Activated CD8-positive, alpha-beta memory T cell treated with anti-CD3 and anti-CD28 coated beads for 4 hours (primary cell): ENCODE results near the gene CHKA.
A peak's percentile ranks its signal among the peaks of the same experiment; 100 is the strongest.

ENCODE experiments used
- DNase-seq, 2 donors: peaks; one replicate each; pipeline ENCODE4 v3.0.0-alpha.2; 2020; ENCODE audit warnings: low read depth in 2 of 2

The CHKA gene

GRCh38 chr11:68044898-68045351 is 76.3 kb downstream of the CHKA start:
- no peak for DNase-seq

- DNase-seq: no peak
These were observed 76.9 kb downstream of the CHKA start for GRCh38 chr11:68044145-68044813.

- no peak for DNase-seq
These were observed 77.6 kb downstream of the CHKA start for GRCh38 chr11:68043349-68044144.

GRCh38 chr11:68043029-68043348 is 78.2 kb downstream of the CHKA start:
- DNase-seq: no peak

- no peak for DNase-seq
These were observed 78.8 kb downstream of the CHKA start for GRCh38 chr11:68042219-68043028.

GRCh38 chr11:68041617-68042218 is 79.5 kb downstream of the CHKA start:
- DNase-seq: no peak

GRCh38 chr11:68040957-68041591 is 80.1 kb downstream of the CHKA start:
- DNase-seq: no peak

GRCh38 chr11:68040101-68040956 is 80.9 kb downstream of the CHKA start:
- DNase-seq: peak in 1 of 2 donors; percentile 16

GRCh38 chr11:68039526-68040086 is 81.6 kb downstream of the CHKA start:
- DNase-seq: no peak

- DNase-seq: no peak
These were observed 82.3 kb downstream of the CHKA start, which contains the start of gene TCIRG1 for GRCh38 chr11:68038718-68039525. TCIRG1 (plus strand) TSS chr11:68039025; CDS start chr11:68041272, 2,247 bp downstream.

GRCh38 chr11:68038226-68038717 is 82.9 kb downstream of the CHKA start:
- no peak for DNase-seq

- DNase-seq: no peak
These were observed 83.6 kb downstream of the CHKA start for GRCh38 chr11:68037411-68038225.

GRCh38 chr11:68036717-68037239 is 84.4 kb downstream of the CHKA start:
- no peak for DNase-seq

GRCh38 chr11:68036141-68036716 is 85.0 kb downstream of the CHKA start:
- no peak for DNase-seq

GRCh38 chr11:68035266-68035876 is 85.8 kb downstream of the CHKA start:
- no peak for DNase-seq

GRCh38 chr11:68033708-68034045 is 87.5 kb downstream of the CHKA start:
- DNase-seq: no peak

- DNase-seq: no peak
These were observed 88.0 kb downstream of the CHKA start for GRCh38 chr11:68032997-68033707.
